Measurements from ENCODE around the gene NOSIP.

DNA sequence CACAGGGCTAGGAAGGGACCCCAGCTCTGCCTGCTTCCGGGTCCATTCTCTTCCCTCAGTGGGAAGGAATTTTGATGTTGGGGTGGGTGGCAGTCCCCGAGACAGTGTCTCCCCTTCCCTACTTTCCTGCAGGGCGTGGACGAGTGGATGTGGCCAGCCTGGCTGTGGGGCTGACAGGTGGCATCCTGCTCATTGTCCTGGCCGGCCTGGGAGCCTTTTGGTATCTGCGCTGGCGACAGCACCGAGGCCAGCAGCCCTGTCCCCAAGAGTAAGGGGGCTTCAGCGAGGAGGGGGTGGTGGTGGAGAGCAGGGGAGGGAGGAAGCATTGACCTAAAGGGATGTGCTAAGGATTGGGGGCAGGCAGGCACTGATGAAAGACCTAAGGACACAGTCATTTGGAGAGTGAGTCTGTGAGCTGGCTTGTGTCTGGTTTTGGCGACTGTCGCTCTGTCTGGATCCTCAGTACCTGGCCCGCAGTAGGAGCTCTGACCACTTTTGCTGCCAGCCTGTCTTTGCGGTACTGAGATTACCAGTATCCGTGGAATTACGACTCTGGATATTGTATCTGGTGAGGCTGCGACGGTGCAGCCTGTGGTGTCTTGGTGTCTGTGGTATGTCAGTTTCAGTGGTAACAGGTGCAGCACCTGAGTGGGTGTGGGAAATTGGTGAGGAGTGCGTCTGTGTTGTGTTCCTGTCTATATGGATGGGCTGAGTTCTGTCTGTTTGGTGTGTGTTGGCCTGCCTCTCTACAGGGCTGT is 8.2 kb upstream of the NOSIP start:
- TF ChIP-seq, protein P1, sequence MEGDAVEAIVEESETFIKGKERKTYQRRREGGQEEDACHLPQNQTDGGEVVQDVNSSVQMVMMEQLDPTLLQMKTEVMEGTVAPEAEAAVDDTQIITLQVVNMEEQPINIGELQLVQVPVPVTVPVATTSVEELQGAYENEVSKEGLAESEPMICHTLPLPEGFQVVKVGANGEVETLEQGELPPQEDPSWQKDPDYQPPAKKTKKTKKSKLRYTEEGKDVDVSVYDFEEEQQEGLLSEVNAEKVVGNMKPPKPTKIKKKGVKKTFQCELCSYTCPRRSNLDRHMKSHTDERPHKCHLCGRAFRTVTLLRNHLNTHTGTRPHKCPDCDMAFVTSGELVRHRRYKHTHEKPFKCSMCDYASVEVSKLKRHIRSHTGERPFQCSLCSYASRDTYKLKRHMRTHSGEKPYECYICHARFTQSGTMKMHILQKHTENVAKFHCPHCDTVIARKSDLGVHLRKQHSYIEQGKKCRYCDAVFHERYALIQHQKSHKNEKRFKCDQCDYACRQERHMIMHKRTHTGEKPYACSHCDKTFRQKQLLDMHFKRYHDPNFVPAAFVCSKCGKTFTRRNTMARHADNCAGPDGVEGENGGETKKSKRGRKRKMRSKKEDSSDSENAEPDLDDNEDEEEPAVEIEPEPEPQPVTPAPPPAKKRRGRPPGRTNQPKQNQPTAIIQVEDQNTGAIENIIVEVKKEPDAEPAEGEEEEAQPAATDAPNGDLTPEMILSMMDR (IDR thresholded peaks at IDR 0.05; ENCODE audit: insufficient read depth, low read depth, low read length) = no peak
- TF ChIP-seq EZH2 (IDR thresholded peaks at IDR 0.05; ENCODE audit: insufficient read depth, low read length) = no peak

All from astrocyte (in vitro differentiated cells and primary cell).